ENCODE results near the gene DCTN2.
"Not testable (repeated sequence)": the region's sequence is repeated elsewhere in the genome, so short reads cannot be mapped to it uniquely, and the experiment has no call there.

DCTN2 gene

DNA sequence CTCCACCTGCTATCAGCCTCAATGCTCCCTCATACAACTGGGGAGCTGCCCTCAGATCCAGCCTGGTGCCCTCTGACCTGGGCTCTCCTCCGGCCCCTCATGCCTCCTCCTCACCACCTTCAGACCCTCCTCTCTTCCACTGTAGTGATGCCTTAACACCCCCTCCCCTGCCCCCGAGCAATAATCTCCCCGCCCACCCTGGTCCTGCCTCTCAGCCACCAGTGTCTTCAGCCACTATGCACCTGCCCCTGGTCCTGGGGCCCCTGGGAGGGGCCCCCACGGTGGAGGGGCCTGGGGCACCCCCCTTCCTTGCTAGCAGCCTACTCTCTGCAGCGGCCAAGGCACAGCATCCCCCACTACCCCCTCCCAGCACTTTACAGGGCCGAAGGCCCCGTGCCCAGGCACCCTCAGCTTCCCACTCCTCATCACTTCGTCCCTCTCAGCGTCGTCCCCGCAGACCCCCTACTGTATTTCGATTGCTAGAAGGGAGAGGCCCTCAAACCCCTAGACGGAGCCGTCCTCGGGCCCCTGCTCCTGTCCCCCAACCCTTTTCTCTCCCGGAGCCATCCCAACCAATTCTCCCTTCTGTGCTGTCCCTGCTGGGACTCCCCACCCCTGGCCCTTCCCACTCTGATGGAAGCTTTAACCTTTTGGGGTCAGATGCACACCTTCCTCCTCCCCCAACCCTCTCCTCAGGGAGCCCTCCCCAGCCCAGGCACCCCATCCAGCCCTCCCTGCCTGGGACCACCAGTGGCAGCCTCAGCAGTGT lies 21.2 kb downstream of the DCTN2 start:
- FAIRE-seq: no peak

DNA sequence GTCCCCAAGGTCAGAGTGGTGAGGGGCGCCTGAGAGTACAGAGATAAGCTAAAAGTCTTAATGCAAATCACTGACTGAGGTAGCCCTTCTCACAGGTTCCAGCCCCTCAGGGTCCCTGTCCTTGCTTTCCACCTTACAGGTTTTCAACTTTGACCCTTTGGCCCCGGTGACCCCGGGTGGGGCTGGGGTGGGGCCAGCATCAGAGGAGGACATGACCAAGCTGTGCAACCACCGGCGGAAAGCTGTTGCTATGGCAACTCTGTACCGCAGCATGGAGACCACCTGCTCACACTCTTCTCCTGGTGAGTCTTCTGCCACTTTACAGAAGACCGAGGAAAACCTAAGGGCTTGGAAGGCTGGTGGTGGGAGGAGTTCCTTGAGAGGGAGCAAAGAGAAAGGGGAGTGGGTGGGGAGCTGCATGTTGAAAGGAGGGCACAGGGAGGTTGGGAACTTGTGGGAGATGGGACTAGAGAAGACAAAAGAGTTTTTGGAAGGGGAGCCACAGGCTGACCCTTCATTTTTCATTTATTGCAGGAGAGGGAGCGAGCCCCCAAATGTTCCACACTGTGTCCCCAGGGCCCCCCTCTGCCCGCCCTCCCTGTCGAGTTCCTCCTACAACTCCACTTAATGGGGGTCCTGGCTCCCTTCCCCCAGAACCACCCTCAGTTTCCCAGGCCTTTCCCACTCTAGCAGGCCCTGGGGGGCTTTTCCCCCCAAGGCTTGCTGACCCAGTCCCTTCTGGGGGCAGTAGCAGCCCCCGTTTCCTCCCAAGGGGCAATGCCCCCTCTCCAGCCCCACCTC lies 22.0 kb downstream of the DCTN2 start:
- FAIRE-seq: no peak

DNA sequence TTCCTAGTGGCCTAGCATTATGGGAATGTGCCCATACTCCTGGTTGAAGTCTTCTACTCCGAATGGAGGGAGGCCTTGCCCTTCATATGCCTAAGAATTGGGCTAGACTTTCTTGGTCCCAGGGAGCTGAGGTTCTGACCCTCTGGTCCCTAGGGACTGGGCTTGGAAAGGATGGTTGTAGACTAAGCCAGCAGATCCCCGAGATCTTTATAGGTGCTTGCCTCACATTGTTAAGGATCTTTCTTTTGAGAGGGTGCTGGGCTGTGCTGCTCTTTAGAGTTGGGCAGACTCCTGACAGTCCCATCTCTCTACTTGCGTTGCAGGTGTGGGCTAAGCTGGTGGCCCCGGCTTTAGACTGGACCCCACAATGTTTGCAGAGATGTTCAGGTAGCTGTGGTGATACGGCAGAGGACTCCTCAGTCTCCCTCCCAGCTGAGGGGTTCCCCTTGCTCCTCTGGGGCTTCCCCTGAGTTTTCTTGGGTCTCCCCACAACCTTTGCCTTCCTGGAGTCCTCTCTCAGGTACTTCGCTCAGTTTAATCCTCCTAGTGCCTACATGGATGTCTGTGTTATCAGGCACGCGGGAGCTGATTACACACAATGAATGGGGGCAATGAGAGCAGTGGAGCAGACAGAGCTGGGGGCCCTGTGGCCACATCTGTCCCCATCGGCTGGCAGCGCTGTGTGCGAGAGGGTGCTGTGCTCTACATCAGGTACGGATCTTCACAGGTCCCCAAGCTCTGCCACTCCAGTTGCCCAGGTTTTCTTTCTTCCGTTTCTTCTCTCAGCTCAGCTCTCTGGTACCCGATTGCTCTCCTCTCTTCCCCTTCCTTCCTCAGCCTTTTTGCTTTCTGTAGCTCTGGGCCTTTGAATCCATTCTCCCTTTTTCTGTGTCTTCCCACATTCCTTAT lies 23.0 kb downstream of the DCTN2 start:
- FAIRE-seq: no peak

DNA sequence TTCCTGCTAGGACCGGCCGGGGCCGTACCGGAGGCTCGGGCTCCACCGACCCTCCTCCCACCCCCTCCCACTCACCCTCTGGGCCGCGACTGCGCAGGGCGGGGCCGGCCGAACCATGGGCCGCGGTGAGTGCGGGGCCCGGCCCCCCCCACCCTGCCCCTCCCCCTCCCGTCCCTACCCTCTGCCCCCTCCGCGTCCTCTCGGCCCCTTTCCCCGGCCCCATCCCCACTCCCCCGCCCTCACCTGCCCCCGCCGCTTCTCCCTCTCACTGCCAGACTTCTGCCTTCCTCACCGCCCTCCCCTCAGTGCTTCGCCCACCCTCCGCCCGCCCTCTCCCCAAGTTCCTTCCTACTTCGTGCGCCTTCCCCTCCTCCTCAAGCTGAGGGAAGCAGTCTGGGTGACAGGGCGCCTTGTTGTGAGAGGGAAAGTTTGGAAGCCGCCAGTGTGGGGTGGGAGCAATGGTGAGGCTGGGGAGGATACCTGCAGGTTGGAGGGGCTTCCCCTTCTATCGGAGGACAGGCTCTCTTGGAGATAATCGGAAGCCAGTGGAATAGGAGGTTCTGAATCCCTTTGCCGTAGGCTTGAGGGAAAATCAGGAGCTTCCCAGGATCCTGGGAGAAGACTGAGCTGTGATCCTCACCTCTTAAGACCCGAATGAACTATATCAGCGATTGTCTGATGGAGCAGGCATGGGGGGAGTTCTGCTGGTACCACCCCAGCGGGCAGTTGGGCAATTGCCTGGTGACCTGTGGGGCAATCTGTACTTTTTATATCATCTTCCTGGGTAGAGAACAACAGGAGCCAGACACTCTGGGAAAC lies 23.9 kb downstream of the DCTN2 start:
- FAIRE-seq: no peak

DNA sequence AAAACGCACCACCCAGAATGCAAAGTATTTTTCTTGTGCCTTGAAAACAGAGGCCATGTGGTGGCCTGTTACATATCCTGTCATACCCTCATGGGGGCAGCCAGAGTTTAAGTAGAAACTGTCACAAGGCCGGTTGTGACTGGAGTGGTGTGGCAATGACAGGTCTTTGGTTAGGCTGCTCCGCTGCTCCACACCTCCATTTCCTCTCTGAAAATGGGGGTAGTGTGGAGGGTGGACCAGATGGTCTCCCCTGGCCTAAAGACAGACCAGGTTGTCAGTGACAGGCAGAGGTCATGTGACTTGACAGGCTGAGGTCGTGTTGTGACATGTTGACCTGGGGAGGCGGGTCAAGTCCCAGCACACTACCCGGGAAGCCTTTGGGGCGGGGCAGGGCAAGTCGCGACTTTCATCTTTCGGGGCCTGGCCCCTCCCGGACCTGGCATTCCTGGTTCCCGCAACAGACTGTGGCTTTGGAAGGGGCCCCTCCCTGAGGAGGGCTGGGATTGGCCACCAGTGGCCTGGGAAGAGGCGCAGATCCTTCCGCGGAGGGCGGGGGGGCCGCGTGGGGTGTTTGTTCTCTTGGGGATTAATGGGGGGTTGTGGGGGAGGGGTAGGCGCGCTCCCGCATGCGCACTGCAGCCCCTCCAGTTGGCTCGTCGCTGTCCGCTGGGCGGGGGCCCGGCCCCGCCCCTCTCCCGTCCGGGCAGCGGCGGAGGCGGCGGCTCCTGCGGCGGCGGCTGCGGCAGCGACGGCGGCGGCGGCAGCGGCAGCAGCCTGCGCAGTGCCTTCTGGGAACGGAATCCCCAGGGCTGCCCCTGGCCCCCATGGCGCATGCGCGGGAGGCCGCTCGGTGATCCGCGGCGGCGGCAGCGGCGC lies 24.7 kb downstream of the DCTN2 start, which contains the start of gene MBD6:
TSS of gene MBD6 (plus strand) at position 814 of the 876 bp plus-strand sequence. CDS start 1,480 bp downstream, outside the sequence.
- no peak for FAIRE-seq

DNA sequence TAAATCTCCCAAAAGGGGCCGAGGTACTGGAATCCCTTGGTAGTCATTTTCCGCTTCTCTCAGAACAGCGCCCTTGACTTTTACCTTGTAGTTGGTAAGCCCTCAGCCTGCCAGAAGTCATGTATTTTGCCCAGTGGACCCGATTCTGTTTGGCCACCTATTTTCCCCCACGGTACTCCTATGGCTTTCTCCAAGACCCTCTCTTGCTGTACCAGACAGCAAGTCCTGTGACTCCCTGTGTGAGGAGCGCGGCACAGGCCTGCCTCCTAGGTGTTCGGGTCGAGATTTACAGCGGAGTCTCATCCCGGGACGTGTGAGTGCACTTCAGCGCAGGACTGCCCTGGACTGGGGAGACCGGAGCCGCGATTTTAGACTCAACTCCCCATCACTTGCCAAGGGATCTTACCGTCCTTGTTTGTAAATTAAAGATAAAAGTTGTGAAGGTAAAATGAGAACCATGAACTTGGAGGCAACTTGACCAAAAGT lies 25.4 kb downstream of the DCTN2 start:
- FAIRE-seq: no peak

DNA sequence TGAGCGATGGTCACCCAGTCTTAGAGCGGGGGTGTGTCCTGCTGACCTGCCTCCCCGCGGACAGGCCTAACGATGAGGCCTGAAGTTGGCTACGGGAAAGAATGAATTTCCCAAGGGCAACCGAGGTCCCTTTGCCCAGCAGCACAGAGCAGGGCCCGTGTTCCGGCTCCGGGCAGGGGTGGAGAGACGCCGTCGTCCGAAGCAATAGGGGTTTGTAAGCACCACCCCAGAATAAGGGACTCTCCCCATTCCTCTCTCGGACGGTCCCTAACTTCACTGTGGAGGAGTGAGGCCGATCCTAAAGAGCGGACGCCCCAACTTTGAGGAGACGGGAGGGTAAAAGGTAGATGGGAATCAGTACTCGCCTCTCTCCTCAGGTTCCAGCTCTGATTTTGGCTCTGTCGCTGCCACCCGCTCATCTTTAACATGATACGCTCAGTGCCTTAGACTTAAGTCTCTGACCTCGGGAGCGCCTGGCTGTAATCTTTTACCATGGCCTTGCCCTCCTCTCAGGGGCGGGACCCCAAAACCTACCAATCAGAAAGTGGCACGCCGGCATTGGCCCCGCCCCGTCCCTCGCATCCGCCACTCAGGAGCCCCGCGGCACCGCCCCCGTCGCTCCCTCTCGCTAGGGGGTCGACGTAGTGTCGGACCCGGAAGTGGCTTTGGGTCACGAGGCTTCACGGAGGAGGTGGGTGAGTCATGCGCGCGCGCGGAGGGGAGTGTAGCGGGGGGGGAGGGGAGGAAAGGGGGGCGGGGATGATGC lies 26.8 kb downstream of the DCTN2 start, which contains the start of gene DDIT3:
TSS of gene DDIT3 (minus strand) at position 462 of the 766 bp plus-strand sequence. CDS start 3,108 bp downstream, outside the sequence.
- peak; percentile 82 for FAIRE-seq

DNA sequence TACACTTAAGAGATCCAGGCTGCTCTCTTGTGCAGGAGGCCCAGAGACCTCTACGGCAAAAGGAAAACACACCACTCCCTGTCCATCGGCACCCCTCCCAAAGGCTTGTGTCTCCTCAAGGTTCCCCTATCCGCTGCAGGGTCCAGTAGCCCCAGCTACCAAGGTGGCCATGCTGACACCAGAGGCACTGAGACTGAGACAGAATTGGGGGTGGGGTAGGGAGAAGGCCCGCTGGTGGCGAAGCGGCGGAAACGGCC lies 27.3 kb downstream of the DCTN2 start:
- FAIRE-seq: no peak

DNA sequence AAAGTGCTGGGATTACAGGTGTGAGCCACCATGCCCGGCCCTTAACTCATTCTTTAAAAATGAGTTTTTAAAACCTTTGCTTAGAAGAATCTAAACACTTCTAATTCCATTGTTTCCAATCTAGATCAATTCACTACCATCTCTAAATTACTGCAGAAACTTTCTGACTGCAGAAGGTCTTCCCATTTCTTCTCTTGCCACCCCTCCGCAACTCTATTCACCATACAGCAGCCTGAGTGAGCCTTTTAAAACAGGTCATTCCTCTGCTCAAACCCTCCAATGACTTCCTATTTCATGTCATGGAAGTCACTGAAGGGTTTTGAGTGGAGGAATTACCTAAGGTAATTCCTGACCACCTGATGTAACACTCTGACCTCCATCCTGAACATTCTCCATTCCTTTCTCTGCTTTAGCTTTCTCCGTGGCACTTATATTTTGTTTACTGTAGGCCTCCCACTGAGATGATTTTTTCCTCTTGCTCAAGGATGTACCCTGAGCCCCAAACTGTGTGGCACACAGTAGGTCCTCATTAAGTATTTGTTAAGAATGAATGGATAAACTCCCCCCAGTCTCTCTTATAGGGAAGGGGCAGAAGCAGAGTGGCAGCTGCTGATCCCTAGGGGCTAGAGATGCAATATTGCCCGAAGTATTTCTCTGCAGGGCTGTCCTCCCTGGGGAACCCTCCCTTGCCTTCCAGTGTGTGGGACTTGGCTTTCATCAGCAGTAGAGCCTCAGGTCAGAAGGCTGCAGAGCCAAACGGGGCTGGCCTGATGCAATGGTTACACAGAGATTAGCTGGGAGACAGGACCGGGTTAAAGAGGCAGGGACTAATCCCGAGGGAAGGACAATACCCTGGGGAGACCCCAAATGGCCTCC lies 27.8 kb downstream of the DCTN2 start:
- FAIRE-seq: no peak

DNA sequence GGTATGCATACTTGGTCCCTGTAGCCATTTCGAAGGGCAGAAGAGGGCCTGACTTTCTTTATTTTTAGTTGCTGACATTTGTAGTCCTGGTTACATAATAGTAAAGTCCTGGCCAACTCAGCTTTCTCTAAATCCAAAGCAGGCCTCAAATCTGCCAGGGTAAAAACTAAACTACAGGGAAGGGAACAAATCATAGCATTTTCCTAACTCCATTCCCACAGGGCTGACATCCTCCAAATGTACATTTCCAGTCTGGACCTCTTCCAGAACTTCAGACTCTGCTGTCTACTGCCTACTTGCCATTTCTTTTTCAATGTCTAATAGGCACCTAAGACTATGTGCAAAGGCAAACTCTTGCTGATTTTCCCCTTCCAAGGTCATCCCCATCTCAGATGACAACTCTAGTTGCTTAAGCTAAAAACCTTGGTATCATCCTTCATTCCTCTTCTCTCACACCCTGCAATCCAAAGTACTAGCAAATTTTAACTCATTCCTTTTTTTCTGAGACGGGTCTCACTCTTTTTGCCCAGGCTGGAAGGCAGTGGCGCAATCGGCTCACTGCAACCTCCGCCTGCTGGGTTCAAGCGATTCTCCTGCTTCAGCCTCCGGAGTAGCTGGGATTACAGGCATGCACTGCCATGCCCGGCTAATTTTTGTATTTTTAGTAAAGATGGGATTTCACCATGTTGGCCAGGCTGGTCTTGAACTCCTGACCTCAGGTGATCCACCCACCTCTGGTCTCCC lies 28.6 kb downstream of the DCTN2 start:
- no peak for FAIRE-seq

DNA sequence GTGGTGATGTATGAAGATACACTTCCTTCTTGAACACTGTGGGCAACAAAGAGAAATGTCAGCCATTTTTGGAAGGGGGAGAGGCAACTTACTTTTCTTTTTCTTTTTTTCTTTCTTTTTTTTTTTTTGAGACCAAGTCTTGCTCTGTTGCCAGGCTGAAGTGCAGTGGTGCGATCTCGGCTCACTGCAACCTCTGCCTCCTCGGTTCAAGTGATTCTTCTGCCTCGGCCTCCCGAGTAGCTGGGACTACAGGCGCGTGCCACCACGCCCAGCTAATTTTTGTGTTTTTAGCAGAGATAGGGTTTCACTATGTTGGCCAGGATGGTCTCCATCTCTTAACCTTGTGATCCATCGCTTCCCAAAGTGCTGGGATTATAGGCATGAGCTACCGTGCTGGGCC lies 29.3 kb downstream of the DCTN2 start:
- not testable (repeated sequence) for FAIRE-seq

DNA sequence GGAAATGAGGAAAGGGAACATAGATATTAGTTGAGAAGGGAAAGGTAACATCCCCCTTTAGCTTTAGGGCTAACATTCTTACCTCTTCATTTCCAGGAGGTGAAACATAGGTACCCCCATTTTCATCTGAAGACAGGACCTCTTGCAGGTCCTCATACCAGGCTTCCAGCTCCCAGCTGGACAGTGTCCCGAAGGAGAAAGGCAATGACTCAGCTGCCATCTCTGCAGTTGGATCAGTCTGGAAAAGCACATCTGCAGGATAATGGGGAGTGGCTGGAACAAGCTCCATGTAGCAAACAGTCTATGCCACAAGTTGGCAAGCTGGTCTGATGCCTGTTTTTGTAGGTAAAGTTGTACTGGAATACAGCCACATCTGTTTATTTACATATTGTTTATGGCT lies 29.8 kb downstream of the DCTN2 start:
- FAIRE-seq: no peak

DNA sequence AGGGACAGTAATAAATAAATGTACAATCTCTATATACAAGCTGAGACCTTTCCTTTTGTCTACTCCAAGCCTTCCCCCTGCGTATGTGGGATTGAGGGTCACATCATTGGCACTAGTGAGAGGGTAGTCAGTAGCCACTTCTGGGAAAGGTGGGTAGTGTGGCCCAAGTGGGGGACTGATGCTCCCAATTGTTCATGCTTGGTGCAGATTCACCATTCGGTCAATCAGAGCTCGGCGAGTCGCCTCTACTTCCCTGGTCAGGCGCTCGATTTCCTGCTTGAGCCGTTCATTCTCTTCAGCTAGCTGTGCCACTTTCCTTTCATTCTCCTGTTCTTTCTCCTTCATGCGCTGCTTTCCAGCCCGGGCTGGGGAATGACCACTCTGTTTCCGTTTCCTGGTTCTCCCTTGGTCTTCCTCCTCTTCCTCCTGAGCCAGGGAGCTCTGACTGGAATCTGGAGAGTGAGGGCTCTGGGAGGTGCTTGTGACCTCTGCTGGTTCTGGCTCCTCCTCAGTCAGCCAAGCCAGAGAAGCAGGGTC lies 30.3 kb downstream of the DCTN2 start:
- FAIRE-seq: no peak

DNA sequence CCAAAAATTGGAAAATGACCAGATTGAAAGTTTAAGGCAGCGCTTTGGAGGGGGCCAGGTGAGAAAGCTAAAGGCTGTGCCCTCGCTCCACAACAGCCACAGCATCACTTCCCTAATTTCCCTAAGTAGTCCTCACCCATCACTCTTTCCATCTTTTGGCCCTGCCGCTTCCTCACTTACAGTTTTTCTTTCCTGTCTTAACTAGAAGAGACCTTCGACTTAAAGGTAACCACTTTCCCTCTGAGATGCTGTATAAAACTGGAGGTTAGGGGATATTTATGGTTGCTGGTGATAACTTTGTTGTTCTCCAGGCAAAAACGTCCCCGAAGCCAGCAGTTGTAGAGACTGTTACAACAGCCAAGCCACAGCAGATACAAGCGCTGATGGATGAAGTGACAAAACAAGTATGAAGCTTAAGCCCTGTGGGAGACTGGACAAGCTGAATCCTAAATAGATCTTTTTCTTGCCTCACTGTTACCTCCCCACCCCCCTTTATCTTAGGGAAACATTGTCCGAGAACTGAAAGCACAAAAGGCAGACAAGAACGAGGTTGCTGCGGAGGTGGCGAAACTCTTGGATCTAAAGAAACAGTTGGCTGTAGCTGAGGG lies 31.0 kb downstream of the DCTN2 start:
- FAIRE-seq: no peak

DNA sequence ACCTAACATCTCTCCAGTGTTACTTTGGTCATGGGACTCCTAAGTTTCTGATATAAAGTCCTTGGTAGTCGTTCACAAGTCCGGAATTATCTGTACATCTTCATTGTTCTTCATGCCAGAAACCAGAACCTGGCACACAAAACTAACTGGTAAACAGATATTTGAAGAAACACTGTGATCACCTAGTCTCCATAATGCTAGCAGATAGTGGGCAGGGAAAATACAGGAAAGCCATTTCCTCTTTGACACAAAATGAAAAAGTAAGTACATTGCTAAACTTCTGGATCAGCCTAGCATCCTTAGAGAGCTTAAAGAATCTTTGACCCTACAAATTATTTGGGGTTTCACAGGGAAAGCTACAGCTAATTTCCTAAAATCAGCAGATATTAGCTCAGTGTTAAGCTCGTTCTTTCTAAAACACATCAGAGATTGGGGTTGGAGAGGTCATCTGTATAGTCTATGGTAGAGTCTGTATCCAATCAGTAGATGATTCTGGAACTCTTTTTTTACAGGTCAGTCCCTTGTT lies 31.5 kb downstream of the DCTN2 start:
- FAIRE-seq: no peak

DNA sequence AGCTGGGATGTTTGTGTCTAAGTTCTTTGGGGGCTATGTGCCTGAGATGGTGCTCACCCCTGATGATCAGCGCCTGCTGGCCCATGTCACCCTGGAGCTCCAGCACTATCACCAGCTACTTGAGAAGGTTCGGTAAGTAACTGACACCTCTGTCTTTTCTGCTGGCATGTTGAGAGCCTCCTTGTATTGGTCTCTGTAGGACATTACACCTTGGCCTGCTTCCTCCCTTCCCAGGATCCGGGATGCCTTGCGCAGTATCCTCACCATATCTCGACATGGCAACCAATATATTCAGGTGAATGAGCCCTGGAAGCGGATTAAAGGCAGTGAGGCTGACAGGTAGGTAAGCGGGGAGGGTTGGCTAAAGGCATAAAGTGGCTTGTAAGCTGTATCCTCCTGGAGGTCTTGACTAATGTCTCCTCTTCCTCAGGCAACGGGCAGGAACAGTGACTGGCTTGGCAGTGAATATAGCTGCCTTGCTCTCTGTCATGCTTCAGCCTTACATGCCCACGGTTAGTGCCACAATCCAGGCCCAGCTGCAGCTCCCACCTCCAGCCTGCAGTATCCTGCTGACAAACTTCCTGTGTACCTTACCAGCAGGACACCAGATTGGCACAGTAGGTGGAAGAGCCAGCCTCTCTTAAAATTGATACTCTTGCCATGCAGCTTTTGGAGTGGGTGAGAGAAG lies 32.1 kb downstream of the DCTN2 start:
- no peak for FAIRE-seq

DNA sequence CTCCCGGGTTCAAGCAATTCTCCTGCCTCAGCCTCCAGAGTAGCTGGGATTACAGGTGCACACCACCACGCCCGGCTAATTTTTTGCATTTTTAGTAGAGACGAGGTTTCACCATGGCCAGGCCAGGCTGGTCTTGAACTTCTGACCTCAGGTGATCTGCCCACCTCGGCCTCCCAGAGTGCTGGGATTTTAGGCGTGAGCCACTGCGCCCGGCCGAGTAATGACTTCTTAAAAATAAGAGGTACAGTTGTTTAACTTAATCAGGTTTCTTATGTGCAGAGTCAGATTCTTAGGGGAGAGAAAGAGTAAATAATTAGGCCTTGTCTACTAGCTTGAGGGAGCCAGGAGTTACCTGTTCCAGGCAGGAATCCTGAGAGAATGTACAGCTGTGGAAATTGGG lies 32.7 kb downstream of the DCTN2 start:
- FAIRE-seq: not testable (repeated sequence)

Data from TTC549 (cell line).